ENCODE results near the gene THADA.
"Not testable (repeated sequence)": the region's sequence is repeated elsewhere in the genome, so short reads cannot be mapped to it uniquely, and the experiment has no call there.

THADA gene

DNA sequence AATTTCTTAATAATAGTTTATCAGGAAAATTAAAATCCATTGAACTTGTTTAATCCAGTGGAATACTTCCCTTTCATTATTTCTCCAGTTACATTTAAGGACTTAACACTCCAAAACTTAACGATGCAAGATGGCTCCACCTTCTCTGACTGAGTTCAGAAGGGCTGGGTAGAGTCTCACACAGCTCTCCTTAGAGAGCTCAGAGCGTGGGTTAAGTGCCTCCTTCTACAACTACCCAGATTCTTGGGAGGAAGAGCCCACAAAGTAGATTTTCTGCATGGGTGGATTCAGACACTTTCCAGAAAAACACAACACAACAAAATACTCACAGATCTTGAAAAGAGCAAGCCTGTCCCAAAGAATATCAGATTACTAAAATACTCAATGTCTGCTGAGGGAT lies 130.6 kb downstream of the THADA start:
- DNase-seq (ENCODE audit: low read depth): no peak

- DNase-seq (ENCODE audit: low read depth): no peak
Observed at GRCh38 chr2:43464590-43464989, 131.2 kb downstream of the THADA start.

- DNase-seq (ENCODE audit: low read depth): no peak
Observed at GRCh38 chr2:43462866-43463641, 132.8 kb downstream of the THADA start.

DNA sequence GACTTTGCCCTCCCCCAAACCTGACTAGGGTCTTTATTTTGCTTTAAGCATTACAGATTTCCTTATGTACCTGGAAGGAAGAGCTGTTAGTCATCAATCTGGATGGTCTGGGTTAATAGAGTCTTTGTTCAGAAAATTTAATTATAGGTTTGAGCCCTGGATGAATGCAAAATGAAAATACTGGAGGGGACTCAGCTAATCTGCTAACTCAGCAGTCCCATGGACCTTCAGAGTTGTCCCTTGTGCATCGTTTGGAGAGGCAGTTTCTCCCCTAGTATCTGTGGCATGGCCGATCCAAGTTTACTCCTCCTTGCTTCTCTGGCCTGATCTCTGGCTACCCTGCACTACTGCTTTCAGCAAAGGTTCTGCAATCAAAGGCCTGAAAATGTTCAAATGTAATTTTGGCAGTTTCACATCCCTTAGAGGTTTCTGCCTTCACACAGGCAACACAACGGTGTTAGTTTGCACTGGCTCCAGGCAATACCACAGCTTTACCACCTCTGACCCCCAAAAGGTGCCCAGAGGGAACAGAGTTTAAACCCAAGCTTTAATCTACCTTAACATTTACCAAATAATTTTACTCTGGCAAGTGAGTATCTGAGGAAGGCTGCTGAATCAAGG lies 134.3 kb downstream of the THADA start:
- no peak for DNase-seq (ENCODE audit: low read depth)

DNA sequence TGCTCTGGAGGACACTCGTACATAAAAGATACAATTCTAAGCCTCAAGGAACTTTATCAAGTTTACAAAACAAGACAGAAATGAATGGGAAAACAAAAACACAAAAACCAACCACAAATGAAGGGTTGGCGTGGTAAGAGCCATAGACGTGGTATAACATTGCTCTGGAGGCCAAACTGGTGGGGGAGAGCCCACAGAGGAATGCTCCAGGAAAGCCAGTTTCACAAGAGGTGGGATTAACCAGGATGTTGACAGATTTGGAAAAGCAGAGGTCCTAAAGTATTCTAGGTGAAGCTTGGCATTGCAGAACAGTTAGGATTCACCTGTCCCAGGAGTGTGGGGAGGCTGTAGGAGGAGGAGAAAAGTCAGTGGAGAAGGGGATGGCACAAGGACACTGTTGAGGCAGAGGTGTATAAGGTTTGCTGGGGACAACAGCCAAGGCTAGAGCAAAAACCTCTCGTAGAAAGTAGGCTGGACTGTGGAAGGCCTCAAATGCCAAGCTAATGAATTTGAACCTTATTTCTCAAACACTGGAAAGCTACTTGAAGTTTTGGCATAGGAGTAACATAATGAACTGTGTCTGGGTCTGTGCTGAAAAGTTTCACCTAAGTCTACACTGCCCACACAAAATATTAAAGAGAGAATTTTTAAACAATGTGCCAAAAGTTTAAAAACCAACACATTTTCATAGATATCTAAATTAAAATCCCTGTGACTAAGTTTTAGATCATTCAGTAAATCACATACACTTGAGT lies 135.1 kb downstream of the THADA start:
- DNase-seq (ENCODE audit: low read depth): no peak

GRCh38 chr2:43460174-43460546 lies 135.7 kb downstream of the THADA start:
- DNase-seq (ENCODE audit: low read depth): no peak

GRCh38 chr2:43459446-43460173 lies 136.2 kb downstream of the THADA start:
- DNase-seq (ENCODE audit: low read depth): no peak

DNA sequence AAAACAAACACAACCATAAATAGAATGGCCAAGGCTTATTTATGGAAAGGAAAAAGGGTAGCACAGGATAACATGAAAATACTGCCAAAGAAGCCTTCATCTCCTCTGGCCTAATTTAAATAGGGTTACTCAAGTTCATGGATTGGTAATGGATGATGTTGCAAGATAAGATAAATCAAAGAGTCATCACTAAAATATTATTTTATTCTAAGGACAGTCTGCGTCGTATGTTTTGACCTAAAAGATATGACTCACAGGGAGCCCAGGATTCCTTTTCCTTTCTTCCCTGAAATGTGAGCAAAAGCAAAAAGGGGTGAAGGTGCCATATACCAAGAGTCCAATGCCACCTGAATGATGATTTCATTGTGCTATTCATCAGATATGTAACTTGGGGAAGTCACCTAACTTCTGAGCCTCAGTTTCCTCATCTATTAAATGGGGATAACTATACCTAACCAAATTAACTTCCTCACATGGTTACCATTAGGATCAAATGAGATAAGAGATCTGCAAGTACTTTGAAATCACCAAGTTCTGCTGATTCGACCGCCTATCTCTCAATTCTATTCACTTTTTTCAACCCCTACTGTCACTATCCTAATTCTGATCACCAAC lies 137.7 kb downstream of the THADA start:
- no peak for DNase-seq (ENCODE audit: low read depth)

- DNase-seq (ENCODE audit: low read depth): no peak
Observed at GRCh38 chr2:43455731-43456642, 139.9 kb downstream of the THADA start.

DNA sequence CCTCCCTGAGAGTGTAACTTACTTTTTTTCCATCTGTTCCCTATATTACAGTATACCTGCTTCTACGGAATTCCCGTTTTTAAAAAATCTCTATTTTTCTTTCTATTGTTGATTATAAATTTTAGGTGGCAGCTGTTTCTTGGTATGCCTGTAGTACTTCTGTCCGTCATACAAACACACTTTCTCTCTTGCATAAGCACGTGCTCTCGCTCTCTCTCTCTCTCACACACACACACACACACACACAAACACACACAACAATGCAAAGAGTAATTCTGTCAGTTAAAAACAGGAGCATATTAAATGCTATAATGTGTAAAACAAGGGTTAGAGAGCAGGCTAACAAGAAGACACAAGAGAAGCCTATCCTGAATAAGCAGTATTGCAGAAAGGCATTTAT lies 140.5 kb downstream of the THADA start:
- DNase-seq (ENCODE audit: low read depth): no peak

- no peak for DNase-seq (ENCODE audit: low read depth)
Observed at GRCh38 chr2:43454791-43455190, 141.0 kb downstream of the THADA start.

GRCh38 chr2:43453179-43454170 lies 142.4 kb downstream of the THADA start:
- DNase-seq (ENCODE audit: low read depth): no peak

DNA sequence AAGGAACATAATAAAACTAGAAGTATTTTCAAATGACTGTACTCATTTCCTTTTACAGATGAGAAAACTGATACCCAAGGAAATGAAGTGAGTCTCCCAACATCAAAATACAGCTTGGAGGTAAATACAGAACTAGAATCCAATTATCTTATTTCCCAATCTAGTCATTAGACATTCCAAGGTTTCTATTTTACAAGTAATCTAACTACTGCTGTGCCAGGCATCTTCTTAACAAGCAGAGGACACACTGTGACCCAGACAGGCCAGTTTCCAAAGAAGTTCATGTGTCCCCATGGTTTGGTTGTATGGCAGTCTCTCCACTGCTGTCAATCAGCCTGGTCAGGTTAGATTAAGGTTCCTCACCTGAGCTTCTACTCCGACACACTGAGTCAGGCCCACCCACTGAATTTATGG lies 143.5 kb downstream of the THADA start:
- DNase-seq (ENCODE audit: low read depth): no peak

DNA sequence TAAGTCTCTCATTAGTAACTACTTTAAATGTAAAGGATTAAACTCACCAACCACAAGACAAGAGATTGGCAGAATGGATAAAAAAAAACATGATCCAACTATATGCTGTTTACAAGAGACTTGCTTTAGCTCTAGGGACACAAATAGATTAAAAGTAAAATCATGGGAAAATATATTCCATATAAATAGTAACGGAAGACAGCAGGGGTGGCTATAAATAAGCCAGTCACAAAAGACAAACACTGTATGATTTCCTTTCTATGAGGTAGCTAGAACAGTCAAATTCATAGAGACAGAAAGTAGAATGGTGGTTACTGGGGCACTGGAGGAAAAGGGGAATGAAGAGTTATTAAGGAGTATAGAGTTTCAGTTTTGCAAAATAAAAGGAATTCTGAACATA lies 145.2 kb downstream of the THADA start:
- DNase-seq (ENCODE audit: low read depth): no peak

- DNase-seq (ENCODE audit: low read depth): no peak
Observed at GRCh38 chr2:43448822-43449110, 147.1 kb downstream of the THADA start.

DNA sequence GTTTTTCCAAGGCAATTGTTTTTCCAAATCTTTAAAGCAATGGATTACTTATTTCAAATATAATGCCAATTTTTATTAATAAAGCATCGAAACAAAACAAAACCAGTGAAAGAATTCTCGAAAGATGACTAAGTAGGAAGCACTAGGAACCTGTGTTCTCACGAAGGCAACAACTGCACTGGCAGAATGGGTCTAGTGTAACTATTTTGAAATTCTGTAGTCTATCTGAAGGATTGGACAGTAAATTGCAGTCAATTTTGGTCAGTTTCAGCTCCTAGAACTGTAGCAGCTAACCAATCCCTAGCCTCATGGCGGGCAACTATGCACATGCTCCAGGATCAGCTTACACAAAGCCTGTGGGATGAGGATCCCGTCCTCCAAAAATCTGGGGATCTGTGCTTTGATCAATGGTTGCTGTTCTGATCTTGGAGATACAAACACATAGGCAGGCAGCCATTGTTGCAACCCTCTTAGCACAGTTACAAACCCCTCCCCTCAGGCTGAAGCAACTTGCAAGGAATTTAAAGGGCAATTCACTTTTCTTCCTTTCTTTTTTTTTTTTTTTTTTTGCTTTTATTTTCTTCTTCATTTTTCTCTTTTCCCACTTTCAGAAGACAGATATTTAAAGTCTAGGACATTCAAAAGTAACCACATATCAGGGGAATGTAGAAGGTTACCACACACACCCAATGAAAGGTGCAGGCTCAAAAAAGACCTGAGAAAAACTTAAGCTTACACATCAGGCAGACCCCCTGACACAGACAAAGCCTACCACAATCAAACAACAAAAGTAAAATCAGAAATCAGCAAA lies 147.6 kb downstream of the THADA start:
- DNase-seq (ENCODE audit: low read depth): no peak

DNA sequence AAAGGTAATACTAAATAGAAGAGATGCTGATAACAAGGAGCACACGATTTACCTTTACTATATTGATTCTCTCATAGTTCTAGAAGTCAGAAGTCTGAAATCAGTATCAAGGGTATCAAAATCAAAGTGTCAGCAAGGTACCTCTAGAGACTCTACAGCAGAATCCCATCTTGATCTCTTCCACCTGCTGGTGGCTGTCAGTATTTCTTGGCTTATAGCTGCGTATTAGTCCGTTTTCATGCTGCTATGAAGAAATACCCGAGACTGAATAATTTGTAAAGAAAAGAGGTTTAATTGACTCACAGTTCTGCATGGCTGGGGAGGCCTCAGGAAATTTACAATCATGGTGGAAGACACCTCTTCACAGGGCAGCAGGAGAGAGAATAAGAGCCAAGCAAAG lies 149.1 kb downstream of the THADA start:
- DNase-seq (ENCODE audit: low read depth): not testable (repeated sequence)

GRCh38 chr2:43445781-43446180 lies 150.1 kb downstream of the THADA start:
- no peak for DNase-seq (ENCODE audit: low read depth)
